Smooth muscle cell (in vitro differentiated cells): Measurements from ENCODE around the gene CD6. TPM values are rescaled to one million over a fixed set of nuclear protein-coding genes. Genes with fewer than 3 reads are reported as not detected.
A peak's percentile ranks its signal among the peaks of the same experiment; 100 is the strongest.

Experiments used
- DNase-seq: peaks from one replicate; lab custom pipeline; 2025; ENCODE audit not compliant: unreplicated experiment; lab: John Stamatoyannopoulos, UW
- H2AFZ ChIP-seq: fragments of 200-600 bp; sonication (generic); 2 replicates; pipeline ENCODE4 v1.6.0; 2016; ENCODE audit warnings: antibody characterized with exemption, low read depth, mild to moderate bottlenecking
- H3F3A ChIP-seq: fragments of 200-600 bp; sonication (generic); 2 replicates; pipeline ENCODE4 v1.6.0; 2017; ENCODE audit warnings: antibody characterized with exemption, low read depth
- H3K27ac ChIP-seq: fragments of 200-600 bp; sonication (generic); 2 replicates; pipeline ENCODE4 v1.5.1; 2016; ENCODE audit warnings: low read depth, mild to moderate bottlenecking
- H3K27me3 ChIP-seq: fragments of 200-600 bp; sonication (generic); 2 replicates; pipeline ENCODE4 v1.6.1; 2016; ENCODE audit warnings: low read depth, mild to moderate bottlenecking
- H3K36me3 ChIP-seq: fragments of 200-600 bp; sonication (generic); 2 replicates; pipeline ENCODE4 v1.5.1; 2016; ENCODE audit warnings: low read depth
- H3K4me1 ChIP-seq: fragments of 200-600 bp; sonication (generic); 2 replicates; pipeline ENCODE4 v1.5.1; 2016; ENCODE audit warnings: low read depth
- H3K4me2 ChIP-seq: fragments of 200-600 bp; sonication (generic); 2 replicates; pipeline ENCODE4 v1.6.0; 2016; ENCODE audit warnings: mild to moderate bottlenecking
- H3K4me3 ChIP-seq: fragments of 200-600 bp; sonication (generic); 2 replicates; pipeline ENCODE4 v1.5.1; 2016; ENCODE audit warnings: mild to moderate bottlenecking
- H3K79me2 ChIP-seq: fragments of 200-600 bp; sonication (generic); 2 replicates; pipeline ENCODE4 v1.6.0; 2016; ENCODE audit warnings: low read depth, mild to moderate bottlenecking
- H3K9ac ChIP-seq: fragments of 200-600 bp; sonication (generic); 2 replicates; pipeline ENCODE4 v1.6.0; 2016; ENCODE audit warnings: low read depth
- H3K9me3 ChIP-seq: fragments of 200-600 bp; sonication (generic); replicated peaks from 2 replicates; pipeline ENCODE4 v1.5.1; 2016; ENCODE audit warnings: low read depth
- H4K20me1 ChIP-seq: fragments of 200-600 bp; sonication (generic); 2 replicates; pipeline ENCODE4 v1.6.0; 2016; ENCODE audit warnings: low read depth
- CTCF ChIP-seq: fragments of 200-600 bp; sonication (generic); IDR thresholded peaks from 2 replicates; pipeline ENCODE4 v1.5.1; 2017; ENCODE audit warnings: borderline replicate concordance, mild to moderate bottlenecking, antibody characterized with exemption; ENCODE audit not compliant: insufficient read depth, poor library complexity, severe bottlenecking
- WGBS: methylation state at CpG from one replicate; pipeline ENCODE4 v1.1.7; 2016; ENCODE audit warnings: low lambda C conversion rate; 5-methylcytosine and 5-hydroxymethylcytosine counted together
- polyA plus RNA-seq: library from polyadenylated mRNA; unstranded; fragments of >200 nt; fragmentation: Nextera tagmentation; extraction: Ambion mirVana; gene quantifications from 2 replicates; pipeline ENCODE4 v1.2.1, GENCODE V29; 2016
- total RNA-seq: library from RNA; depleted of rRNA; stranded (reverse); fragments of >200 nt; gene quantifications from 2 replicates; pipeline ENCODE4 v1.2.3, GENCODE V29; 2014

Gene CD6
- total and polyA plus RNA-seq, 2 experiments from 2014 or later, result 0.27 TPM; not detected in 1

GRCh38 chr11:60925868-60926267 lies 45.6 kb upstream of the CD6 start:
- DNase-seq, result no peak
- Histone ChIP-seq H3F3A (no peaks in the 10 kb centered on the region), H4K20me1 (peaks cover 3% of the 10 kb centered on the region), H3K9ac (no peak overlapping the region), H3K4me1 (peaks cover 13% of the 10 kb centered on the region), H3K9me3 (no peaks in the 10 kb centered on the region), H3K4me2 (peak overlapping the region; percentile 94), H3K27me3 (no peaks in the 10 kb centered on the region), H3K4me3 (no peak overlapping the region), H3K36me3 (peaks cover 3% of the 10 kb centered on the region), H3K79me2 (no peaks in the 10 kb centered on the region), H2AFZ (no peak overlapping the region), H3K27ac (no peak overlapping the region)
- WGBS, result 82% methylated on average over 6 of the region's 6 CpGs
- no peak for TF ChIP-seq CTCF

DNA sequence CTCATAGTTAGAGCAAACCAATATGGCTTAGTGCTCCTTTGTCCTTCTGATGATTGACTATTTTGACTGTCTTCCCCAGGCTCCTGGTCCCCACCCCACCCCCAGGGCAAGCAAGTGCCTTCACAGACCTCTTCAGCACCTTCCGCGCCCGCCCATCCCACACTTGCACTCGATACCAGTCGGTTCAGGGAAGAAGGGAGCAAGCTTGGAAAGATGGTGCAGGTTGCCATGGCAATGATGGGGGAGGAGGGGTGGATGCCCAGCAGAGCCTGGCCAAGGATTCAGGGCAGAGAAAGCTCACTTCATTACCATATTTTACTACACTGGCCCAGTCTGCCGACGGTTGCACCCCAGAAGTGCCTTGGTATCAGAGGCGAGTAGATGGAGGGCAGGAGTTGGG lies 45.0 kb upstream of the CD6 start:
- 94% methylated on average over 8 of the region's 8 CpGs for WGBS
- Histone ChIP-seq H3K9ac (no peak overlapping the region), H2AFZ (no peak overlapping the region), H3K4me3 (no peak overlapping the region), H4K20me1 (peaks cover 3% of the 10 kb centered on the region), H3K4me2 (no peak overlapping the region), H3F3A (no peaks in the 10 kb centered on the region), H3K9me3 (no peaks in the 10 kb centered on the region), H3K27ac (no peak overlapping the region), H3K36me3 (peaks cover 3% of the 10 kb centered on the region), H3K27me3 (no peaks in the 10 kb centered on the region), H3K79me2 (no peaks in the 10 kb centered on the region), H3K4me1 (peaks cover 13% of the 10 kb centered on the region)
- TF ChIP-seq CTCF, result no peak
- DNase-seq, result no peak

DNA sequence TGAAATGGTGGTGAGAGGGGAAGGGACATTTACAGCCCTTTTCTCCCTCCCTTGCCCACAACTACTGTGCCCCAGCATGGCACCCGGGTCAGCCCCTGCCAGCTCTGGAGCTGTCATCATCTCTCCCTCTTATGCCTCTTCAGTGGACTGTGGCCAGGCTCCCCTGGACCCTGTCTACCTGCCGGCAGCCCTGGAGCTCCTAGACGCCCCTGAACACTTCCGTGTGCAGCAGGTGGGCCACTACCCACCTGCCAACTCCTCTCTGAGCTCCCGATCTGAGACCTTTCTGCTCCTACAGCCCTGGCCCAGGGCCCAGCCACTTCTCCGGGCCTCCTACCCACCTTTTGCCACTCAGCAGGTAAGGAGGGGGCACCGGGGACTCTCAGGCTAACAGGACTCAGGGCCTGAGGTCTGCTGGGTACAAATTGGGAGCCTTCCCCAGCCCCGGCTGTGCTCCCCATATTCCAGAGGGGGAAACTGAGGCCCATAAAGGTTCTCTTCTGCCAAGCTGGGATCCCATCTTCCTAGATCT lies 44.4 kb upstream of the CD6 start:
- 96% methylated on average over 8 of the region's 8 CpGs for WGBS
- no peak for DNase-seq
- H3K4me3 ChIP-seq, result no peak overlapping the region

More for the DNA sequence above, 44.4 kb upstream of the CD6 start:
- Histone ChIP-seq H3K27me3 (no peaks in the 10 kb centered on the region), H3K36me3 (peaks cover 3% of the 10 kb centered on the region), H3K9me3 (no peaks in the 10 kb centered on the region), H3K79me2 (no peaks in the 10 kb centered on the region), H2AFZ (no peak overlapping the region), H3F3A (no peaks in the 10 kb centered on the region), H3K4me2 (no peak overlapping the region), H3K9ac (no peak overlapping the region), H3K27ac (no peak overlapping the region), H3K4me1 (peaks cover 13% of the 10 kb centered on the region), H4K20me1 (peaks cover 3% of the 10 kb centered on the region)
- no peak for TF ChIP-seq CTCF
